GM12875 (cell line): Measurements from ENCODE around the gene FUT6.
"Not testable (repeated sequence)": the region's sequence is repeated elsewhere in the genome, so short reads cannot be mapped to it uniquely, and the experiment has no call there.

ENCODE experiments used
- H3K4me3 ChIP-seq: one replicate; pipeline ENCODE4 v1.5.1; 2011; ENCODE audit warnings: low read depth, low read length, control low read depth
- TF ChIP-seq, protein P1 (sequence below): IDR thresholded peaks from 2 replicates; pipeline ENCODE4 v1.5.1; 2011; ENCODE audit warnings: low read depth, mild to moderate bottlenecking, control low read depth, inconsistent platforms, low read length, moderate library complexity, borderline replicate concordance; ENCODE audit not compliant: insufficient read depth

FUT6 gene

DNA sequence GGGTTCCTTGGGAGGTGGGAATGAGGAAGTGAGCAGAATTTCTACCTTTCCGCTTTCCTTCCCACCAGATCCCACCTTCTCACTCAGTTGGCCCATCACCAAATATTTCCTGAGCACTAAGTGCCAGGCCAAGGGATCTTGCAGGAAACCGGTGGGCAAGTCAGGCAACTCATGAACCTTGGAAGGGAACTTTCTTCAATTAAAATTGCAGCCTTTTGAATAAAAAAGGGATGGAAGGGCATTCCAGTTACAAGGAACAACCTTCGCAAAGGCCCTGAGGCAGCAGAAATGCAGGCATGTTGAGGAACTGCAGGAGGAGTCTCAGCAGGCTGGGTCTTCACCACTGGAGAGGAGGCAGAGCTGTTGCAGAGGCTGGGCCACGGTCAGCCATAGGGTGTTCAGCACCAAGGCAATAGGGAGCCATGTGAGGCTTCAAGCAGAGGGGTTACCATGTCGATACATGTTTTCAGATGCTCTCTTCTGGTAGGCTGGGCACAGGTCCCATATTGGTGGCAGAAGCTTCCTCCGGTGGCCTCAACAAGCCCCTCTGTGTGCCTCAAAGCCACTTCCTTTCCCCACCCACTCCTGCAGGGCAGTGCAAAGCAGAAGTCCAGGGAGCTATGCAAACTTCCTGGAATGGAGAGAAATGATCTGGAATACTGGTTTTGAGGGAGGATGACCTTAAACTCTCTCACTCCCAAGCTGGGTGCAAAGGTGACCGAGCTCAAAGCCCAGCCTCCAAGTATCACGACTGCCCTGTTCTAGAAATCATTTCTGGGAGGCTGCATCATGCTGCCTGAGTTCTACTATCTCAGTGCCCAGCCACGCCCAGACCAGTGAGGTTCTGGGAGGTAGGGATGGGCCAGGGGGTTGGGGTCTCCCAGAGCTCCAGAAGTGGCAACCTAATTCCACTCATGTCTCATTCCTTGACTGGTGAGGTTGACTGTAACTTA is at the start of gene FUT6:
Gene FUT6 (minus strand): TSS at position 638 of the 953 bp plus-strand sequence. CDS start 7,135 bp downstream, outside the sequence.
- no peak within 1 kb of the TSS for H3K4me3 ChIP-seq
- TF ChIP-seq, protein P1, sequence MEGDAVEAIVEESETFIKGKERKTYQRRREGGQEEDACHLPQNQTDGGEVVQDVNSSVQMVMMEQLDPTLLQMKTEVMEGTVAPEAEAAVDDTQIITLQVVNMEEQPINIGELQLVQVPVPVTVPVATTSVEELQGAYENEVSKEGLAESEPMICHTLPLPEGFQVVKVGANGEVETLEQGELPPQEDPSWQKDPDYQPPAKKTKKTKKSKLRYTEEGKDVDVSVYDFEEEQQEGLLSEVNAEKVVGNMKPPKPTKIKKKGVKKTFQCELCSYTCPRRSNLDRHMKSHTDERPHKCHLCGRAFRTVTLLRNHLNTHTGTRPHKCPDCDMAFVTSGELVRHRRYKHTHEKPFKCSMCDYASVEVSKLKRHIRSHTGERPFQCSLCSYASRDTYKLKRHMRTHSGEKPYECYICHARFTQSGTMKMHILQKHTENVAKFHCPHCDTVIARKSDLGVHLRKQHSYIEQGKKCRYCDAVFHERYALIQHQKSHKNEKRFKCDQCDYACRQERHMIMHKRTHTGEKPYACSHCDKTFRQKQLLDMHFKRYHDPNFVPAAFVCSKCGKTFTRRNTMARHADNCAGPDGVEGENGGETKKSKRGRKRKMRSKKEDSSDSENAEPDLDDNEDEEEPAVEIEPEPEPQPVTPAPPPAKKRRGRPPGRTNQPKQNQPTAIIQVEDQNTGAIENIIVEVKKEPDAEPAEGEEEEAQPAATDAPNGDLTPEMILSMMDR: no peak

GRCh38 chr19:5884065-5884811 is 44.7 kb upstream of the FUT6 start:
- H3K4me3 ChIP-seq: not testable (repeated sequence)

DNA sequence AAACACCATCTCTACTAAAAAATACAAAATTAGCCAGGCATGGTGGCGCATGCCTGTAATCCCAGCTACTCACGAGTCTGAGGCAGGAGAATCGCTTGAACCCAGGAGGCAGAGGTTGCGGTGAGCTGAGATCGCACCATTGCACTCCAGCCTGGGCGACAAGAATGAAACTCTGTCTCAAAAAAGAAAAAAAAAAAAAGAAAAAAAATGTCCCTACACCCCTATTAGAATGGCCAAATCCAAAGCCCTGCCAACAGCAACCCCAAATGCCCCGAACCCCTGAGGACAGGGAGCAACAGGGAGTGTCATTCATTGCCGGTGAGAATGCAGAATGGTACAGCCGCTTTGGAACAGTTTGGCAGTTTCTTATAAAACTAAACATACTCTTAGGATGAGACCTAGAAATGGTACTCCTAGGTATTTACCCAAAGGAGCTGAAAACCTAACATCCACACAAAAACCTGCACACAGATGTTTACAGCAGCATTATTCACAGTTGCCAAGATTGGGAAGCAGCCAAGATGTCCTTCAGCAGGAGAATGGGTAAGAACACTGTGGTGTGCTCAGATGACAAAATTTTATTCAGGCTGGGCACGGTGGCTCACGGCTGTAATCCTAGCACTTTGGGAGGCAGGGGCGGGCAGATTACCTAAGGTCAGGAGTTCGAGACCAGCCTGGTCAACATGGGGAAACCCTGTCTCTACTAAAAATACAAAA is 43.8 kb upstream of the FUT6 start:
- not testable (repeated sequence) for H3K4me3 ChIP-seq

DNA sequence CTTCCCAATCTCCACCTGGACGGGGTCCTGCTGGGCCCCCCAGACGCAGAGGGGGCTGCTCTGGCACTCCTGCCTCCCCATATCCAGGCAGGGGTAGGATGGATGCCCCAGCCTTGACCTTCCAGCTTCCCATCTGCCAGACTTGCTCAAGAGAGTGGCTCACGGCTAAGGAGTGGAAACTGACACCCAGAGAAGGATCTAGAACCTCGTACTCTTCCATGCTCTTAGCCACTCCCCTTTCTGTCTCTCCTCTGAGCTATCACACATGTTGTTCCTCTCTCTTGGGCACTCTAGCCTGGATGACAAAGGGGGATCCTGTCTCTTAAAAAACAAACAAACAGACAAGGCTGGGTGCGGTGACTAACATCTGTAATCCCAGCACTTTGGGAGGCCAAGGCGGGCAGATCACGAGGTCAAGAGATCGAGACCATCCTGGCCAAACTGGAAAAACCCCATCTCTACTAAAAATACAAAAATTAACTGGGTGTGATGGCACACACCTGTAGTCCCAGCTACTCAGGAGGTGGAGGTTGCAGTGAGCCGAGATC is 43.0 kb upstream of the FUT6 start:
- H3K4me3 ChIP-seq: no peak overlapping the region
- TF ChIP-seq, protein P1: no peak

- no peak overlapping the region for H3K4me3 ChIP-seq
- TF ChIP-seq, protein P1: no peak
These were observed 42.2 kb upstream of the FUT6 start for GRCh38 chr19:5881543-5882299.

DNA sequence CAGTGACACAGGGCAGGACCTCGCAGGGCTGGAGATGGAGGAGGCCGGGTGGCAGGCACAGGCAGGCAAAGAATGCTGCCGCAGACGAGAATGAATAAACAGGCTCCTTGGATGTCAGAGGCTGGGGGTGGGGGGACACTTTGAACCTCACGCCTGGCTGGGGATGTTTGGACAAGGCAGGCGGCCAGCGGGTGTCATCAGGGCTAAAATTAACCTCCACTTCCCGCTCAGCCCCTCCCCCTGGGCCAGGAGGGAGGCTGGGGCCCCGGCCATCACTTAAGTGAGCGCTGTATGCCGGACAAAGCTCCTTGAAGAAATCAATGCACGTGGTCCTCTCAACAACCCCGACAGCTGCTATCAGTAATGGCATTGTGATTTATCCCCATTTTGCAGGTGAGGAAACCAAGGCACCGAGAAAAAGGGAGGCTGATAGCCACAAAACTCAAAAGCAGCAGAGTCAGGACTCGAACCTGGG is 41.1 kb upstream of the FUT6 start:
- TF ChIP-seq, protein P1: no peak
- H3K4me3 ChIP-seq: no peak overlapping the region

- H3K4me3 ChIP-seq: no peak overlapping the region
- TF ChIP-seq, protein P1: no peak
These were observed 40.7 kb upstream of the FUT6 start for GRCh38 chr19:5880196-5880595.
